Endothelial cell of umbilical vein (primary cell): ENCODE data around the gene TRRAP. TPM values are rescaled to one million over a fixed set of nuclear protein-coding genes. Genes with fewer than 3 reads are reported as not detected.

ENCODE experiments used
- BruUV-seq: library from RNA; stranded (reverse); fragments of 400-500 nt; replicated peaks from 2 replicates; lab custom pipeline; 2021; lab: Mats Ljungman, UMichigan
- CTCF ChIA-PET: fragments of 300-600, 350-600 bp; sonication (Branson Sonifier 250); formaldehyde crosslinking; loops from one replicate; lab custom pipeline; 2021; ENCODE audit warnings: antibody characterized with exemption, inconsistent platforms; lab: Charles Lee
- POLR2A ChIA-PET: fragments of 300-600, 350-600 bp; sonication (Branson Sonifier 250); formaldehyde crosslinking; loops from one replicate; lab custom pipeline; 2021; ENCODE audit warnings: antibody characterized with exemption, inconsistent platforms; lab: Charles Lee
- DNase-seq: peaks from one replicate; pipeline ENCODE4 v3.0.0-alpha.2; 2011; ENCODE audit warnings: low read depth, low spot score
- FAIRE-seq: peaks from 2 replicates; lab custom pipeline; 2011; peaks lifted over from hg19 to GRCh38; lab: Jason Lieb, UNC
- H2AFZ ChIP-seq: 2 replicates; pipeline ENCODE4 v1.6.0; 2012; ENCODE audit warnings: low read depth, low read length, control low read depth, inconsistent platforms
- H3K27ac ChIP-seq: 2 replicates; pipeline ENCODE4 v1.5.1; 2011; ENCODE audit warnings: low read depth, mild to moderate bottlenecking, control low read depth, low read length, moderate library complexity; ENCODE audit not compliant: insufficient read depth
- H3K27me3 ChIP-seq, 2 experiments: 2 replicates each; pipeline versions ENCODE4 v1.6.0 to v1.6.1; 2011; ENCODE audit warnings: low read length in 2 of 2, mixed read lengths in 1 of 2; ENCODE audit not compliant: control insufficient read depth in 2 of 2, insufficient read depth in 2 of 2
- H3K36me3 ChIP-seq, 2 experiments: 2 replicates in 1 of 2; 3 replicates in 1 of 2; pipeline ENCODE4 v1.5.1; 2011; ENCODE audit warnings: low read length in 2 of 2, mild to moderate bottlenecking in 1 of 2, moderate library complexity in 1 of 2; ENCODE audit not compliant: control insufficient read depth in 2 of 2, insufficient read depth in 2 of 2; ENCODE audit errors: extremely low read depth in 1 of 2
- H3K4me1 ChIP-seq: 3 replicates; pipeline ENCODE4 v1.5.1; 2011; ENCODE audit warnings: mild to moderate bottlenecking, low read length; ENCODE audit not compliant: control insufficient read depth, insufficient read depth; ENCODE audit errors: extremely low read depth
- H3K4me2 ChIP-seq: 2 replicates; pipeline ENCODE4 v1.6.1; 2011; ENCODE audit warnings: low read length, control low read depth, mixed read lengths; ENCODE audit not compliant: insufficient read depth
- H3K4me3 ChIP-seq, 3 experiments: fragments of 200-600 bp in 1 of 3; sonication (generic), shearing (Covaris generic) in 1 of 3; replicated peaks in 1 of 3; 2 replicates each; pipeline ENCODE4 v1.5.1; 2011 to 2016; ENCODE audit warnings: control low read depth in 3 of 3, low read length in 3 of 3, mild to moderate bottlenecking in 2 of 3, inconsistent platforms in 1 of 3, low read depth in 1 of 3, moderate library complexity in 1 of 3; ENCODE audit not compliant: insufficient read depth in 1 of 3
- H3K79me2 ChIP-seq: 2 replicates; pipeline ENCODE4 v1.6.0; 2012; ENCODE audit warnings: low read length, inconsistent platforms; ENCODE audit not compliant: control insufficient read depth, insufficient read depth
- H3K9ac ChIP-seq: replicated peaks from 2 replicates; pipeline ENCODE3; 2011; ENCODE audit warnings: low read length, control low read depth; ENCODE audit not compliant: insufficient read depth; ENCODE audit errors: extremely low read depth
- H3K9me1 ChIP-seq: replicated peaks from 3 replicates; pipeline ENCODE4 v1.6.0; 2011; ENCODE audit warnings: mild to moderate bottlenecking, low read length; ENCODE audit not compliant: control insufficient read depth, insufficient read depth; ENCODE audit errors: extremely low read depth
- H3K9me3 ChIP-seq: replicated peaks from 2 replicates; pipeline ENCODE4 v1.5.1; 2012; ENCODE audit warnings: low read length, inconsistent platforms; ENCODE audit not compliant: control insufficient read depth, insufficient read depth
- H4K20me1 ChIP-seq: replicated peaks from 2 replicates; pipeline ENCODE3; 2011; ENCODE audit warnings: mild to moderate bottlenecking, low read length; ENCODE audit not compliant: control insufficient read depth, insufficient read depth; ENCODE audit errors: extremely low read depth
- CTCF ChIP-seq, 2 donors: IDR thresholded peaks; 1 replicate in 1 of 2; 2 replicates in 1 of 2; pipeline ENCODE4 v1.5.1; 2011; ENCODE audit warnings: low read length in 2 of 2, mild to moderate bottlenecking in 2 of 2, moderate library complexity in 2 of 2, control low read depth in 1 of 2, inconsistent platforms in 1 of 2, low read depth in 1 of 2; ENCODE audit not compliant: insufficient read depth in 1 of 2; ENCODE audit errors: extremely low read depth in 1 of 2
- EZH2 ChIP-seq: IDR thresholded peaks from 2 replicates; pipeline ENCODE4 v1.6.1; 2012; ENCODE audit warnings: borderline replicate concordance, low read depth, mild to moderate bottlenecking, moderate library complexity, low read length, inconsistent platforms; ENCODE audit not compliant: severe bottlenecking
- FOS ChIP-seq: IDR thresholded peaks from 2 replicates; pipeline ENCODE4 v1.6.1; 2011; ENCODE audit warnings: mild to moderate bottlenecking, low read length, moderate library complexity, borderline replicate concordance; ENCODE audit not compliant: insufficient read depth
- GATA2 ChIP-seq: IDR thresholded peaks from 2 replicates; pipeline ENCODE4 v1.7.0; 2011; ENCODE audit warnings: low read depth, mild to moderate bottlenecking, moderate library complexity, mixed read lengths, low read length; ENCODE audit not compliant: insufficient read length, insufficient read depth
- JUN ChIP-seq: IDR thresholded peaks from 2 replicates; pipeline ENCODE4 v1.6.1; 2011; ENCODE audit warnings: borderline replicate concordance, low read depth; ENCODE audit not compliant: insufficient read length, insufficient read depth
- MAX ChIP-seq: IDR thresholded peaks from 2 replicates; pipeline ENCODE4 v1.6.1; 2011; ENCODE audit not compliant: insufficient read depth, insufficient read length
- MYC ChIP-seq: IDR thresholded peaks from one replicate; pipeline ENCODE4 v1.6.1; 2011; ENCODE audit warnings: mild to moderate bottlenecking, low read depth, low read length
- POLR2A ChIP-seq: IDR thresholded peaks from 2 replicates; pipeline ENCODE4 v1.6.1; 2012; ENCODE audit warnings: low read depth, mild to moderate bottlenecking, control low read depth, low read length
- POLR2AphosphoS5 ChIP-seq: IDR thresholded peaks from 2 replicates; pipeline ENCODE4 v1.6.1; 2012; ENCODE audit warnings: low read depth, mild to moderate bottlenecking, control low read depth, low read length, moderate library complexity; ENCODE audit not compliant: insufficient read depth
- dilution Hi-C: fragments of 300-500 bp; cut with MboI; formaldehyde crosslinking; loops from one replicate; pipeline ENCODE4 v1.15.0; 2019; ENCODE audit warnings: low sequenced_read_pairs; ENCODE audit not compliant: extremely low pct_ligation_motif_present
- intact Hi-C: fragments of 100-400 bp; cut with micrococcal nuclease; formaldehyde crosslinking; loops from one replicate; pipeline ENCODE4 v1.10.0; 2022
- polyA plus RNA-seq, 4 experiments: library from polyadenylated mRNA; depleted of rRNA in 3 of 4; stranded (reverse) in 3 of 4; unstranded in 1 of 4; fragments of >200 nt; gene quantifications; 2 replicates each; pipeline versions ENCODE4 v1.2.1 to v1.2.3, GENCODE V29; 2011 to 2012; ENCODE audit warnings: missing spikeins in 1 of 4
- total RNA-seq: library from RNA; stranded (reverse); gene quantifications from 2 replicates; pipeline ENCODE4 v1.2.3, GENCODE V29; 2021

TRRAP gene
- total and polyA plus RNA-seq, 2 donors (not counting 3 experiments of a cell fraction or from before 2014, with no cell fraction given): 21.8 to 45.8 TPM

- intact Hi-C loops: no loop called here
- no peaks in the 10 kb centered on the region for H3K36me3 ChIP-seq
- H3K9ac ChIP-seq: no peak overlapping the region
- peaks cover 0 to 2% of the 10 kb centered on the region in 2 experiments for H3K27me3 ChIP-seq
- ChIA-PET POLR2A (no interaction called here), CTCF (interaction anchor here (1.4 to 1.7 kb wide), 3 partner anchors 20 to 31 kb away, joined by 5 to 7 read pairs (median 7); no protein-coding TSS in a partner anchor)
- no peak overlapping the region for H2AFZ ChIP-seq
- H4K20me1 ChIP-seq: no peaks in the 10 kb centered on the region
- H3K4me3 ChIP-seq: no peak overlapping the region
- FAIRE-seq (no peak), DNase-seq (no peak)
- H3K9me1 ChIP-seq: no peaks in the 10 kb centered on the region
- dilution Hi-C loops: no loop called here
- TF ChIP-seq GATA2 (no peak), POLR2AphosphoS5 (no peak), FOS (no peak), MAX (no peak), JUN (no peak), MYC (no peak), POLR2A (no peak), CTCF (IDR thresholded peaks at IDR 0.05; ENCODE audit: extremely low read depth in 1 of 2, insufficient read depth in 1 of 2, low read depth in 1 of 2, low read length in 2 of 2) (no peak), EZH2 (no peak)
- no peaks in the 10 kb centered on the region for H3K79me2 ChIP-seq
- no peaks in the 10 kb centered on the region for H3K9me3 ChIP-seq
- no TSS peak for BruUV-seq
- no peak overlapping the region for H3K4me2 ChIP-seq
- H3K4me1 ChIP-seq: no peaks in the 10 kb centered on the region
- no peak overlapping the region for H3K27ac ChIP-seq
Measured at GRCh38 chr7:98862203-98862602, 16.1 kb upstream of the TRRAP start.
